Measurements from ENCODE around the gene OR14A16. TPM values are rescaled to one million over a fixed set of nuclear protein-coding genes. Genes with fewer than 3 reads are reported as not detected.

Gene OR14A16
- total RNA-seq, 1 experiment from 2014 or later: 0.15 TPM

DNA sequence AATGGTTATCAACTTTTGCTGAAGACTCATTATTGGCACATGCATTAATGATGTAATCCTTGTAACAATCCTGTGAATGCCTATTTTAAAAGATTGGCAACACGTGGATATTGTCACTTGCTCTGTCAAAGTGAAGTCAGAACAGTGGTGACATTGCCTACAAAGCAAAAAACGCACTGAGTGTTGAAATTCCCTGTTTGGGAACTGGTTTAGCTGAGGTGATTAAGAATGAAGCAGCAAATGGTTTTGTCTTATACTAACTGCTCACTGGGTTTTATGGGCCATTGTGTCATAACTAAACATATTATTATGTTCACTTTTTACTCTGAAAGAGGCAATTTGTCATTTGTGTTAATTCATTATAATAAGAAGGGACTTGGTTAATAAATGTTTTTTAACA is 11.3 kb downstream of the OR14A16 start:
- H2AFZ ChIP-seq (ENCODE audit: low read length): no peak overlapping the region
- no peak overlapping the region for H3K14ac ChIP-seq (ENCODE audit: insufficient read depth, low read length)
- Mint-ChIP-seq H3K27ac (no peak overlapping the region), H3K4me1 (no peaks in the 10 kb centered on the region), H3K9me3 (peaks cover 29 to 36% of the 10 kb centered on the region in 2 experiments), H3K36me3 (ENCODE audit: insufficient read depth in 1 of 3, low read depth in 3 of 3) (no peaks in the 10 kb centered on the region; a peak in 1 of 7 replicates), H3K27me3 (ENCODE audit: low read depth) (no peaks in the 10 kb centered on the region), H3K4me3 (no peak overlapping the region)
- H2BK15ac ChIP-seq (ENCODE audit: low read depth, low read length): no peak overlapping the region
- H3K79me1 ChIP-seq (ENCODE audit: insufficient read depth, low read depth, low read length, poor library complexity, severe bottlenecking): no peaks in the 10 kb centered on the region
- no peak for TF ChIP-seq CTCF (conservative IDR thresholded peaks at IDR 0.05)
- no peaks in the 10 kb centered on the region for H3K27me3 ChIP-seq (ENCODE audit: insufficient read depth, low read length)
- H3K4me2 ChIP-seq (ENCODE audit: insufficient read depth, insufficient read length, low read length): no peak overlapping the region
- H2BK12ac ChIP-seq (ENCODE audit: insufficient read length, low read depth, low read length): no peak overlapping the region
- H2BK5ac ChIP-seq (ENCODE audit: insufficient read length, low read length): no peak overlapping the region
- H3K23me2 ChIP-seq (ENCODE audit: insufficient read length, low read depth, low read length, poor library complexity, severe bottlenecking): no peaks in the 10 kb centered on the region
- WGBS (ENCODE audit: extremely low coverage, insufficient read length, low lambda C conversion rate): no CpG with 5 or more reads among the region's 2 CpGs
- H4K20me1 ChIP-seq (ENCODE audit: control insufficient read depth, insufficient read depth, insufficient read length): no peaks in the 10 kb centered on the region
- H2BK120ac ChIP-seq (ENCODE audit: low read depth, low read length, poor library complexity, severe bottlenecking): no peak overlapping the region
- no peak overlapping the region for H4K8ac ChIP-seq (replicated peaks; ENCODE audit: insufficient read length, low read depth, low read length)
- no peak overlapping the region for H3K9ac ChIP-seq (ENCODE audit: extremely low read depth, insufficient read length, low read length)
- H3K27ac ChIP-seq (ENCODE audit: insufficient read length, low read depth, low read length): no peak overlapping the region
- no peak for DNase-seq
- H3K23ac ChIP-seq (ENCODE audit: insufficient read length, low read depth, low read length): no peak overlapping the region
- no peak overlapping the region for H3T11ph ChIP-seq (ENCODE audit: low read length)
- no peaks in the 10 kb centered on the region for H3K4me1 ChIP-seq (ENCODE audit: insufficient read depth, low read length)
- no peaks in the 10 kb centered on the region for H3K9me3 ChIP-seq (ENCODE audit: control insufficient read depth, low read depth, low read length)
- no peak overlapping the region for H2BK20ac ChIP-seq (ENCODE audit: low read depth, low read length, poor library complexity, severe bottlenecking)
- H4K91ac ChIP-seq (ENCODE audit: insufficient read length, low read depth, low read length): no peak overlapping the region
- no peak overlapping the region for H3K4ac ChIP-seq (ENCODE audit: low read depth, low read length)
- H2AK5ac ChIP-seq (ENCODE audit: insufficient read length, low read length): no peak overlapping the region
- no peak overlapping the region for H3K18ac ChIP-seq (ENCODE audit: insufficient read length, low read depth, low read length)
- H4K5ac ChIP-seq (ENCODE audit: insufficient read length, low read depth, low read length): no peak overlapping the region
- no peak overlapping the region for H3K56ac ChIP-seq (ENCODE audit: insufficient read length, low read depth, low read length)
- no peaks in the 10 kb centered on the region for H3K79me2 ChIP-seq (ENCODE audit: insufficient read depth, low read length)

Measured in H9 (cell line).